ENCODE results near the gene ACTRT2.

Gene ACTRT2

DNA sequence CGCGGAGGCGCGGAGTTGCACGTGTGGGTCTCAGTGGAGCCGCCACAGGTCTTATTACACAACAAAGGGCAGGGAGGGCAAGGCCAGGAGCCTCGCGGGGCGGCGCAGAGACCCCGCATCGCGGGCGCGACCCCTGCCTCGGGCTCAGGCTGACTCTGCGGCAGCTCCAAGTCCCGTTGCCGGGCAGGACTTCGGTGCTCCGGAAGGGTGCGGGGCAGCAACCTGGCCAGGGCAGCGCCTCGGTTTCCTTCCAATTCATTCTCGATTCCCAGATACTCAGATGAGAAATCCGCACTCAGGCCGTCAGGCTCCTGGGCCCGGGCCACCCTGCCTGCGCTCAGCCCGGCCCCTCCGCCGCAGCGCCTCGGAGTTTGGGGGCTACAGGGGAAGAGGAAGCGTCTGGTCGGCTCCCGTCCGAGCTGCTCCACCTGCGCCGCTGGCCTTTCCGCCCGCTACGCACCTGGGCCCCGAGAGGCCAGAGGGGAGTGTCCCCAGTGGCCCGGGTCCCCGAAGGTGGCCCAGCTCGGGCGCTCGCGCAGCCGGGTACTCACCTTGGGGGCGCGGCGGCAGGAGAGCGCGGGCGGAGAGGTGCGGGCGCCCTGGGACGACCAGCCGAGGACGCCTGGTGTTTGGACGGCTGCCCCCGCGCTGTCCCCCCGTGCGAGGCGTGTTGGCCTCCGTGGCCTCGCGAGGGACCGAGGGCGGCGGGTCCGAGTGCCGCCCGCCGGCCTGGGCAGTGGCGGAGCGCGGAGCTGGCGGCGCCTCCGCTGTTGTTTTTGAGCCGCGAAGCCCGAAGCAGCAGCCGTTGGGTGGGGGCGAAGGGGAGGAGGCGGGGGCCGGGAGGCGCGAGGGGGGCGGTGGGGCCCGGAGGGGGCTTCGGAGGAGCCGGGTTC is 46.6 kb downstream of the ACTRT2 start:
- DNase-seq (ENCODE audit: low read depth in 2 of 2): no peak

DNA sequence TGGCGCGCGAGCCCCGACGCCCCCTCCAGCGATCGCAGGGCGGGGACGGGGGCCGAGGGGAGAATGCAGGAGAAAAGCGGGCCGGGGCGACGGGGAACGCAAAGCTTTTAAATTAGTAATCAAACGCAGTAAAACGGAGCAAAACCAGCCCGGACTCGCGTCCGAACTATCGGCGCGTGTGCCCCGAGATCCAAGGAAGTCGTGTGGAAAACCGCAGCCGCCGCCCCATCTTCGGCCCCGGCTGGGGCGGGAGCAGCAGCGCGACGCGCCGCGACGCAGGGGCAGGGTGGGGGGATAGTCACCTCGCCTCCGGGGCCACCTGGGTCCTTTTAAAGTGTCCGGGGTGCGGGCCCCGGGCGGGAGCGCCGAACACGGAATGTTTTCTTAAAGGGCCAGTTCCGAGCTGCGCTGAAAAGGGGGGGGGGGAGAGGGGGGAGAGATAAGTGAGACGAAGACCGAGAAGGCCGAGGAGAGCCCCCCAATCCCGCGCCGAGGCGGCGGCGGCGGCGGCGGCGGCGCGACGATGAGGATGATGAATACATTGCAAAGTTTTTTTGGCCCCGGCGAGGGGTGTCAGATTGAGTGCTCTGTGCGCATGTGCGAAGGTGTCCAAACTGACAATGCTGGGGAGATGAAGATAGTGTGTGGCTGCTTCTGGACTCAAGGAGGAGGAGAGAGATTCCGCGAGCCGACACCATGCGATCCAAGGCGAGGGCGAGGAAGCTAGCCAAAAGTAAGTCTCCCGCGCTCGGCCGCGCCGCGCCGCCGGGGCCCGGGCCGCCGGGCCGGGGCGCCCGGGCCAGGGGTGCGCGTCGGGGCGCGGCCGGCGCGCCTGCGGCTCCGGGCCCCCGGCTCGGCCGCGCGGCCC is 47.5 kb downstream of the ACTRT2 start, which contains the start of gene PRDM16:
Gene PRDM16 (plus strand): TSS at position 640 of the 868 bp plus-strand sequence. CDS start 57 bp downstream, at position 697.
- DNase-seq (ENCODE audit: low read depth in 2 of 2): no peak

DNA sequence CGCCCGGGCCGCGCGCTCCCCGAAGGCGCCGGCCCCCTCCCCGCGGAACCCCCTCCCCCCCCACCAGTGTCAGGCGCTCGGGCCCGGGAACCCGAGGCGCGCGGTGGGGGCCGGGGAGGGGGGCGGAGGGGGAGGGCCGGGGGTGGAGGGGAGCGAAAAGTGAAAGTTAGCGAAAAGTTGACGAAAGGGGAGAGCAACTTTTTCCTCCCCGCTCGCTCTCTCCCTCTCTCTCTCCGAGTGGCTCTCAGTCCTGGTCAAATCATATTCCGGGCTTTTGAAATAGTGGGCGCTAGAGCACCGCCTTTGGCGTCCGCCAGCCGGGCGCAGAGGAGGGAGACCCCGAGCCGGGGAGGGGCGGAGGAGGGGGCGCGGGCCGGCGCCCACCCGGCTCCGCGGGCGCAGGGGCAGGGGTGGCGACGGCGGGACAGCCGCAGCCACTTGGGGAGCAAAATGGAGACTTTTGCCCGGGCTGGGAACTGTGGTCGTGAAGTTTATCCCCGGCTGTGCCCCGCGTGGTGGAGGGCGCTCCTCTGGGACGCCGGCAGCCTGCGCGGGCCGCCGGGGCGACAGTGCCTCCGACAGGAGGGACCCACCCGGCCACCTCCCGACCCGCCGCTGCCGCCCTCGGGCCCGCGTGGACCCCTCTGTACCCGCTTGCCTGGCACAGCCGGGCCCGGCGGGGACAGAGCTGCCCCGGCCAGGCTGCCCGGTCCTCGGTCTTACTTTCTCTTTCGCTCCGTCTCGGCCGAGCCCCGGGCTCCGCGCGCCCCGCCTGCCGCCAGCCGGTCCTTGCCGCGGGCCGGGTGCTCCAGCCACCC is 48.4 kb downstream of the ACTRT2 start:
- DNase-seq (ENCODE audit: low read depth in 2 of 2): no peak

DNA sequence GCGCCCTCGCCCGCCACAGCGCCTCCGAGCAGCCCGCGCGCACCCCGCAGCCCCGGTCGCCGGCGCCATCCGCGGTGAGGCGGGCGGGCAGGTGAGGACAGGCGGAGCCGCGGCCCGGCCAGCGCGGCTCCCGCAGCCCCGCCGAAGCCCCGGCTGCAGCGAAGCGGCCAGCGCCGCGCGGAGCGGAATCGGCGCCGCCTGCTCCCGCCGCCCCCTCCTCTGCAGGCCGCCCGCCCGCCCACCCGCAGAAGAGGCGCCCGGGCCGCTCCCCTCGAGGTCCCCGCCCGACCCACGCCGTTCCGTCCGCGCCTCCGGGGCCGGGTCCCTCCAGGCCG is 49.0 kb downstream of the ACTRT2 start:
- no peak for DNase-seq (ENCODE audit: low read depth in 2 of 2)

DNA sequence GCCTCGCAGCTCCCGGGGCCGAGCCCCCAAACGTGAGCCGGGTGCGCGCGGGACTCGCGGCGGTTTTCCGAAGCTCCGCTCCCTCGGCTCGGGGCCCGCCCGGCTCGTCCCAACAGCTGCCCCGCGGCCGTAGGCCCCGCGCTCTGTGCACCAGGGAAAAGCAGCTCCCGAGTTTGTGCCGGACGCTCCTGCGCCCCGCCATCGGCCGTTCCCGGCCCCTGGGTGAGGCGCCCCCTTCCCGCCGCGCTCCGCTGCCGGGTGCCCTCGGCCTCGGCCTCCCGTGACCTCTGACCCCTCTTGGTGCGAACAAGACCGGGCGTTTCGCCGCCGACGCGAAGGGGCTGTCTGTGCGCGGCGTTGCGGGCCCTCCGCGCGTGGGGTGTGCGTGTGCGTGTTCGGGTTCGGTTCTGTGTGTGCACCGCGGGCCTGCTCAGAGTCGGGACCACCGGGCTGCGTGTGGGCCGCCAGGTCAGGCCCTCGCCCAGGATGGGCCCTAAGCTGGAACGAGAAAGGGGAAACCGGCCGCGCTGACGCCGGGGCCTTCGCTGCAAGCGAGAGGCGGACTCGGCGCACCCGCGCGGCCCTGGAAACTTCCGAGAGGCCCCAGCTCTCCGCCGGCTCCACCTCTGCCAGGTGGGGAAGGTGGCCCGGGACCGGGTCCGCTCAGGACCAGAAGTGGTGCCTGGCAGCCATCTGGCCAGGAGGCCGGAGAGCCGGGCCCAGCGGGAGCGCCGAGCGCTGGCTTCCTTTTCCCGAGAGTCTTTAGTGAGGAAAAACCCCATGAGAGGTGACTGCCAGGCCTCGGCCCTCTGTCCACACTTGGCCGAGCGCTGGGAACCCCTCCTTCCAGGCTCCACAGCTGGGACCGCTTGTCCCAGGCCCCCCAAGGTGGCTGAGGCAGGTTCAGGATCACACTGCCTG is 49.6 kb downstream of the ACTRT2 start:
- DNase-seq (ENCODE audit: low read depth in 2 of 2): no peak

DNA sequence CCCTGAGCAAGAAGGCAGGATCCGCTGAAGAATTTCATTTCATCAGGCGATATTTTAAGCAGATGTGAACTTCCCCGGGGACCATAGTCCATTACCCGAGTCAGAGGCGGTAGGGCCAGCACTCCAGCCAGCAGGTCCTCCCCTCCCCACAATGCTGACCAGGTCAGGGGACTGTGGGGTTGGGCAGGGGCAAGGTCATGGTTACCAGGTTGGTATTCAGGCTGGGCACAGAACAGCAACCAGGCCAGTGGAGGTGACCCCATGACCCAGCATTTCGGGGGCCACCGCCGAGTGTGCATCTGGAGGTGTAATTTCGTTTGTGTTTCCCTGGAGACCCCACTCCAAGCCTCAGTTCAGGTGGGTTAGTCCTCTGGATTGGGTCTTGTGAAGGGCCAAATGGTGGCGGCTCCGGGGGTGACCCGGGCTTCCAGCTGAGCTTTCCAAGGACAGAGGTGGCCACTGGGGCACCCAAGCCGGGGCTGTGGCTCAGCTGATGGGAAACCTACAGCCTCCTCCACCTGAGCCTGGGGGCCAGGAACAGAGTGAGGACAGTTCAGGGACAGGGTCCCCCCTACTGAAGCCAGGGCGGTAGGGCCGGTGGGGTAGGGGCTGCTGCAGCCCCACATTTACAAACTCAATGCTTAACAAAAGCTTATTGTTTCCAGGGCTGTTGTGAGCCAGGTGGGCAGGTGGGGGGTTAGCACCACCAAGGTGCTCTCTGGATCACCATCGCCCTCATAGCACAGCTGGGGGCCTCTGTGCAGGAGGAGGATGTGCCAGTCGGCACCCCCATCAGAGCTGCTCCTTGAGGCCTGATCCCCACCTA is 50.5 kb downstream of the ACTRT2 start:
- no peak for DNase-seq (ENCODE audit: low read depth in 2 of 2)

All from stimulated activated CD8-positive, alpha-beta memory T cell treated with anti-CD3 and anti-CD28 coated beads, Interleukin-7, amount 100 ng/mL, for 1 hour (primary cell).